NT2/D1 (cell line): ENCODE measurements around the gene ZCCHC10.

Experiments
- DNase-seq: peaks from one replicate; pipeline ENCODE4 v3.0.0-alpha.2; 2011; ENCODE audit warnings: low read depth, low spot score
- H3K27me3 ChIP-seq: 2 replicates; pipeline ENCODE4 v1.6.0; 2011; ENCODE audit warnings: mild to moderate bottlenecking; ENCODE audit not compliant: insufficient read length, insufficient read depth
- H3K36me3 ChIP-seq: 2 replicates; pipeline ENCODE4 v1.6.1; 2011; ENCODE audit warnings: mild to moderate bottlenecking, low read length, mixed read lengths; ENCODE audit not compliant: insufficient read depth, insufficient read length
- H3K4me1 ChIP-seq: 2 replicates; pipeline ENCODE4 v1.5.1; 2011; ENCODE audit not compliant: insufficient read depth, insufficient read length
- H3K4me3 ChIP-seq: 2 replicates; pipeline ENCODE4 v1.5.1; 2011; ENCODE audit warnings: low read depth; ENCODE audit not compliant: insufficient read length
- H3K9ac ChIP-seq: 2 replicates; pipeline ENCODE4 v1.6.0; 2011; ENCODE audit warnings: low read depth; ENCODE audit not compliant: insufficient read length
- H3K9me3 ChIP-seq: 2 replicates; pipeline ENCODE4 v1.5.1; 2011; ENCODE audit warnings: mild to moderate bottlenecking, low read length; ENCODE audit not compliant: insufficient read depth
- SUZ12 ChIP-seq: IDR thresholded peaks from 2 replicates; pipeline ENCODE4 v1.6.1; 2011; ENCODE audit not compliant: insufficient read length, insufficient read depth; ENCODE audit errors: extremely low read depth
- YY1 ChIP-seq: IDR thresholded peaks from 2 replicates; pipeline ENCODE4 v1.6.1; 2011; ENCODE audit not compliant: insufficient read length, insufficient read depth
- ZNF274 ChIP-seq: IDR thresholded peaks from 2 replicates; pipeline ENCODE4 v1.6.1; 2011; ENCODE audit warnings: mild to moderate bottlenecking, low read depth, low read length

Gene ZCCHC10

GRCh38 chr5:132953710-132954109 lies 72.6 kb downstream of the ZCCHC10 start:
- Histone ChIP-seq H3K9me3 (no peaks in the 10 kb centered on the region), H3K36me3 (peaks cover 18% of the 10 kb centered on the region)

GRCh38 chr5:132952829-132953228 lies 73.5 kb downstream of the ZCCHC10 start:
- H3K4me1 ChIP-seq, result no peaks in the 10 kb centered on the region
- H3K4me3 ChIP-seq, result no peak overlapping the region
- DNase-seq, result no peak
- no peak overlapping the region for H3K9ac ChIP-seq
- no peak for TF ChIP-seq ZNF274
- no peak for TF ChIP-seq YY1
- TF ChIP-seq SUZ12, result no peak
- no peaks in the 10 kb centered on the region for H3K27me3 ChIP-seq
- peaks cover 18% of the 10 kb centered on the region for H3K36me3 ChIP-seq
- H3K9me3 ChIP-seq, result no peaks in the 10 kb centered on the region

More at GRCh38 chr5:132953710-132954109, 72.6 kb downstream of the ZCCHC10 start:
- Histone ChIP-seq H3K9ac (no peak overlapping the region), H3K27me3 (no peaks in the 10 kb centered on the region), H3K4me3 (no peak overlapping the region), H3K4me1 (no peaks in the 10 kb centered on the region)
- no peak for DNase-seq
- no peak for TF ChIP-seq ZNF274
- TF ChIP-seq YY1, result no peak
- no peak for TF ChIP-seq SUZ12

GRCh38 chr5:132951897-132952296 lies 74.5 kb downstream of the ZCCHC10 start:
- Histone ChIP-seq H3K27me3 (no peaks in the 10 kb centered on the region), H3K9ac (no peak overlapping the region), H3K4me3 (no peak overlapping the region), H3K4me1 (no peaks in the 10 kb centered on the region), H3K9me3 (no peaks in the 10 kb centered on the region), H3K36me3 (peaks cover 16% of the 10 kb centered on the region)
- TF ChIP-seq YY1, result no peak
- no peak for TF ChIP-seq ZNF274
- no peak for TF ChIP-seq SUZ12
- no peak for DNase-seq

GRCh38 chr5:132949136-132949535 lies 77.2 kb downstream of the ZCCHC10 start:
- TF ChIP-seq SUZ12 (no peak), YY1 (no peak), ZNF274 (no peak)
- DNase-seq, result no peak
- no peaks in the 10 kb centered on the region for H3K27me3 ChIP-seq
- H3K9me3 ChIP-seq, result no peaks in the 10 kb centered on the region
- peaks cover 6% of the 10 kb centered on the region for H3K36me3 ChIP-seq
- no peak overlapping the region for H3K4me3 ChIP-seq
- no peak overlapping the region for H3K9ac ChIP-seq
- H3K4me1 ChIP-seq, result no peaks in the 10 kb centered on the region

- DNase-seq, result no peak
- Histone ChIP-seq H3K36me3 (peaks cover 11% of the 10 kb centered on the region), H3K27me3 (no peaks in the 10 kb centered on the region), H3K4me3 (no peak overlapping the region), H3K9me3 (no peaks in the 10 kb centered on the region), H3K9ac (no peak overlapping the region), H3K4me1 (no peaks in the 10 kb centered on the region)
- no peak for TF ChIP-seq SUZ12
- TF ChIP-seq ZNF274, result no peak
- no peak for TF ChIP-seq YY1
These were observed 78.7 kb downstream of the ZCCHC10 start for GRCh38 chr5:132947671-132948070.
